OCI-LY1 (cell line): ENCODE data around the gene NSL1.

Experiments used
- H2AFZ ChIP-seq: fragments of 200-600 bp; sonication (generic), shearing (Covaris generic); 2 replicates; pipeline ENCODE4 v1.6.0; 2014; ENCODE audit warnings: antibody characterized with exemption, mild to moderate bottlenecking, low read length
- H3F3A ChIP-seq: fragments of 200-600 bp; sonication (generic), shearing (Covaris generic); 2 replicates; pipeline ENCODE4 v1.6.0; 2014; ENCODE audit warnings: mild to moderate bottlenecking, antibody characterized with exemption, low read length, moderate library complexity; ENCODE audit not compliant: insufficient read depth
- H3K27ac ChIP-seq: fragments of 200-600 bp; sonication (generic); 2 replicates; pipeline ENCODE4 v1.5.1; 2014; ENCODE audit warnings: low read length, mixed run types, mild to moderate bottlenecking, low read depth; ENCODE audit not compliant: poor library complexity, severe bottlenecking
- H3K27me3 ChIP-seq: fragments of 200-600 bp; sonication (generic); 2 replicates; pipeline ENCODE4 v1.6.0; 2014; ENCODE audit warnings: antibody characterized with exemption, mild to moderate bottlenecking, low read length, moderate library complexity; ENCODE audit not compliant: insufficient read depth
- H3K36me3 ChIP-seq: fragments of 200-600 bp; sonication (generic); 2 replicates; pipeline ENCODE4 v1.6.1; 2014; ENCODE audit warnings: mild to moderate bottlenecking, antibody characterized with exemption, low read length, moderate library complexity, mixed read lengths; ENCODE audit not compliant: insufficient read depth
- H3K4me1 ChIP-seq: fragments of 200-600 bp; sonication (generic); 2 replicates; pipeline ENCODE4 v1.5.1; 2014; ENCODE audit warnings: mild to moderate bottlenecking, low read length, moderate library complexity; ENCODE audit not compliant: insufficient read depth, severe bottlenecking
- H3K4me2 ChIP-seq: fragments of 200-600 bp; sonication (generic), shearing (Covaris generic); 2 replicates; pipeline ENCODE4 v1.6.1; 2014; ENCODE audit warnings: low read length
- H3K4me3 ChIP-seq: fragments of 200-600 bp; sonication (generic); 2 replicates; pipeline ENCODE4 v1.5.1; 2014; ENCODE audit warnings: low read length, low read depth, mild to moderate bottlenecking, mixed read lengths; ENCODE audit not compliant: poor library complexity, severe bottlenecking
- H3K79me2 ChIP-seq: fragments of 200-600 bp; shearing (Covaris generic); 2 replicates; pipeline ENCODE4 v1.6.1; 2016; ENCODE audit warnings: mixed run types, low read length, mixed read lengths; ENCODE audit not compliant: insufficient read depth
- H3K9ac ChIP-seq: fragments of 200-600 bp; sonication (generic), shearing (Covaris generic); 2 replicates; pipeline ENCODE4 v1.6.1; 2014; ENCODE audit warnings: mild to moderate bottlenecking, low read length, mixed read lengths
- H3K9me2 ChIP-seq: fragments of 200-600 bp; sonication (generic), shearing (Covaris generic); 2 replicates; pipeline ENCODE4 v1.6.1; 2014; ENCODE audit warnings: low read depth, mild to moderate bottlenecking, low read length, mixed read lengths
- H3K9me3 ChIP-seq: fragments of 200-600 bp; shearing (Covaris generic); 2 replicates; pipeline ENCODE4 v1.6.1; 2014; ENCODE audit warnings: low read length, mixed read lengths
- H4K20me1 ChIP-seq: fragments of 200-600 bp; sonication (generic), shearing (Covaris generic); 2 replicates; pipeline ENCODE4 v1.6.0; 2016; ENCODE audit warnings: mild to moderate bottlenecking, low read length; ENCODE audit not compliant: insufficient read depth
- EZH2 ChIP-seq: fragments of 200-600 bp; sonication (generic), shearing (Covaris generic); IDR thresholded peaks from 2 replicates; pipeline ENCODE4 v1.8.0; 2017; ENCODE audit warnings: borderline replicate concordance, mixed run types, mild to moderate bottlenecking, antibody characterized with exemption, low read length, moderate library complexity, mixed read lengths
- TF ChIP-seq, protein P1 (sequence below): fragments of 200-600 bp; sonication (generic), shearing (Covaris generic); IDR thresholded peaks from 2 replicates; pipeline ENCODE4 v1.5.1; 2017; ENCODE audit warnings: mild to moderate bottlenecking, antibody characterized with exemption, low read length, moderate library complexity, mixed read lengths

Gene NSL1

GRCh38 chr1:212828395-212828794 lies 36.8 kb upstream of the NSL1 start:
- H3K9me2 ChIP-seq = no peaks in the 10 kb centered on the region
- no peak overlapping the region for H3K9ac ChIP-seq
- no peak overlapping the region for H3K4me2 ChIP-seq
- H3K4me3 ChIP-seq = no peak overlapping the region
- peaks cover 13% of the 10 kb centered on the region for H3K4me1 ChIP-seq
- no peak overlapping the region for H3K27ac ChIP-seq
- peaks cover 12% of the 10 kb centered on the region; the same call in 1 of the 2 replicates for H3K9me3 ChIP-seq
- H3F3A ChIP-seq = no peaks in the 10 kb centered on the region
- H3K36me3 ChIP-seq = no peaks in the 10 kb centered on the region
- TF ChIP-seq EZH2 = no peak
- TF ChIP-seq, protein P1, sequence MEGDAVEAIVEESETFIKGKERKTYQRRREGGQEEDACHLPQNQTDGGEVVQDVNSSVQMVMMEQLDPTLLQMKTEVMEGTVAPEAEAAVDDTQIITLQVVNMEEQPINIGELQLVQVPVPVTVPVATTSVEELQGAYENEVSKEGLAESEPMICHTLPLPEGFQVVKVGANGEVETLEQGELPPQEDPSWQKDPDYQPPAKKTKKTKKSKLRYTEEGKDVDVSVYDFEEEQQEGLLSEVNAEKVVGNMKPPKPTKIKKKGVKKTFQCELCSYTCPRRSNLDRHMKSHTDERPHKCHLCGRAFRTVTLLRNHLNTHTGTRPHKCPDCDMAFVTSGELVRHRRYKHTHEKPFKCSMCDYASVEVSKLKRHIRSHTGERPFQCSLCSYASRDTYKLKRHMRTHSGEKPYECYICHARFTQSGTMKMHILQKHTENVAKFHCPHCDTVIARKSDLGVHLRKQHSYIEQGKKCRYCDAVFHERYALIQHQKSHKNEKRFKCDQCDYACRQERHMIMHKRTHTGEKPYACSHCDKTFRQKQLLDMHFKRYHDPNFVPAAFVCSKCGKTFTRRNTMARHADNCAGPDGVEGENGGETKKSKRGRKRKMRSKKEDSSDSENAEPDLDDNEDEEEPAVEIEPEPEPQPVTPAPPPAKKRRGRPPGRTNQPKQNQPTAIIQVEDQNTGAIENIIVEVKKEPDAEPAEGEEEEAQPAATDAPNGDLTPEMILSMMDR = no peak
- no peaks in the 10 kb centered on the region for H3K27me3 ChIP-seq
- H3K79me2 ChIP-seq = no peaks in the 10 kb centered on the region
- no peaks in the 10 kb centered on the region for H4K20me1 ChIP-seq
- no peak overlapping the region for H2AFZ ChIP-seq

- H3K36me3 ChIP-seq = no peaks in the 10 kb centered on the region
- peaks cover 12% of the 10 kb centered on the region; the same call in 1 of the 2 replicates for H3K9me3 ChIP-seq
- H3K27me3 ChIP-seq = no peaks in the 10 kb centered on the region
- no peaks in the 10 kb centered on the region for H4K20me1 ChIP-seq
- no peak overlapping the region for H3K9ac ChIP-seq
- H3K4me1 ChIP-seq = peaks cover 11% of the 10 kb centered on the region
- H3F3A ChIP-seq = no peaks in the 10 kb centered on the region
- no peak overlapping the region for H2AFZ ChIP-seq
- no peak overlapping the region for H3K27ac ChIP-seq
- no peaks in the 10 kb centered on the region for H3K9me2 ChIP-seq
- no peaks in the 10 kb centered on the region for H3K79me2 ChIP-seq
- TF ChIP-seq, protein P1 = no peak
- no peak for TF ChIP-seq EZH2
- no peak overlapping the region for H3K4me2 ChIP-seq
- no peak overlapping the region for H3K4me3 ChIP-seq
Observed at GRCh38 chr1:212827831-212828278, 36.3 kb upstream of the NSL1 start.

DNA sequence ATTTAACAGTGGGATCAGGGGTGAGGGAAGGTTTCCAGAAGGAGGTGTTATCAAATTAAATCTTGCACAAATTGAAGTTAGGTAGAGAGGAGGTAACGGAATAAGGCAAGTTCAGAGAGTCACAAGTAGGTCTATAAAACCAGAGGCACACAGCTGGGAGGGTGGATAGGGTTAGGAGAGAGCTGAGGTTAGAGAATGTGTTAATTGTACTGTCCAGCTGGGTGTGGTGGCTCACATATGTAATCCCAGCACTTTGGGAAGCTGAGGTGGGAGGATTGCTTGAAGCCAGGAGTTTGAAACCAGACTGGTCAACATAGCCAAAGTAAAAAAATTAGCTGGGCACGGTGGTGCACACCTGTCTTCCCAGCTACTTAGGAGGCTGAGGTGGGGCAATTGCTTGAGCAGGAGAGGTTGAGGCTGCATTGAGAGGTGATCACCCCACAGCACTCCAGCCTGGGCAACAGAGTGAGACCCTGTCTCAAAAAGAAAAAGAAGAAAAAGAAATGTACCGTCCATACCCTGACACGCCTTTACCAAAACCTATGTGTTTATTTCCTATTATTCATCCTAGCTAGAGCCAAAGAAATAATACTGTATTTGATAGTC lies 35.7 kb upstream of the NSL1 start:
- Histone ChIP-seq H2AFZ (no peak overlapping the region), H4K20me1 (no peaks in the 10 kb centered on the region), H3K9me3 (peaks cover 12% of the 10 kb centered on the region; the same call in 1 of the 2 replicates), H3K4me1 (peaks cover 11% of the 10 kb centered on the region), H3K27me3 (no peaks in the 10 kb centered on the region), H3K9ac (no peak overlapping the region), H3K9me2 (no peaks in the 10 kb centered on the region), H3F3A (no peaks in the 10 kb centered on the region), H3K79me2 (no peaks in the 10 kb centered on the region), H3K4me3 (no peak overlapping the region), H3K36me3 (no peaks in the 10 kb centered on the region), H3K27ac (no peak overlapping the region), H3K4me2 (no peak overlapping the region)
- TF ChIP-seq, protein P1 = no peak
- no peak for TF ChIP-seq EZH2
